ENCODE results near the gene LNX1. TPM values are rescaled to one million over a fixed set of nuclear protein-coding genes. Genes with fewer than 3 reads are reported as not detected.

LNX1 gene
- total and polyA plus RNA-seq, 4 experiments from 2014 or later: 0.44 to 0.78 TPM; not detected in 2

DNA sequence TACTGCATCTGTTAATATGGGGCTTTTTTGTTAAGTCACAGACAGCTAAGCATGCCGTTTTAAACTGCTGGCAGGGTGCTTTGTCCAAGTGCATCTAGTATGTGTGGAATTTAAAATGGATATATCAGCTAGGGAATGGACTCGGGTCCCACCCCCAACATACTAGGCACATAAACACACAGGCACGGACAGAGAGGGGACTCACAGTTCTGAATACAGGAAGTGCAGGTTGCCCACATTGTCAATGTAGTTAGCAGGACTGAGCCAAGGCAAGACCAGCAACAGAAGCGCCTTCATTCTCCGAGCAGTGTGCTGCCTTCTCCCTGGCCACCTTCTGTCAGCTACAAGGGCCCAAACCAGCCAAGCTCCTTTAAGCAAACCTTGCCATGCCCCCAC, 33.6 kb downstream of the LNX1 start:
- H3K36me3 Mint-ChIP-seq: no peaks in the 10 kb centered on the region
- intact Hi-C loops (cut with micrococcal nuclease): no loop called here
- Histone ChIP-seq H3K27me3 (ENCODE audit: insufficient read depth, low read length) (no peaks in the 10 kb centered on the region), H3K9me3 (ENCODE audit: control insufficient read depth in 1 of 2, low read length in 2 of 2) (no peaks in the 10 kb centered on the region), H3K4me1 (ENCODE audit: insufficient read depth, low read length) (no peaks in the 10 kb centered on the region), H3K36me3 (ENCODE audit: insufficient read depth, low read length) (no peaks in the 10 kb centered on the region), H3K27ac (ENCODE audit: low read depth, low read length) (no peak overlapping the region), H3K4me3 (ENCODE audit: low read length in 2 of 2) (no peak overlapping the region)
- ChIA-PET POLR2A (ENCODE audit: partially characterized antibody) (no interaction called here), CTCF (ENCODE audit: partially characterized antibody) (interaction anchor here (0.9 kb wide), 1 partner anchor 11 kb away, joined by 3 read pairs; no protein-coding TSS in a partner anchor)
- no peak overlapping the region for H3K27ac Mint-ChIP-seq
- H3K4me3 Mint-ChIP-seq: no peak overlapping the region
- no peaks in the 10 kb centered on the region for H3K9me3 Mint-ChIP-seq
- H3K4me1 Mint-ChIP-seq: no peaks in the 10 kb centered on the region
- no peak for DNase-seq
- H3K27me3 Mint-ChIP-seq: peaks cover 6 to 13% of the 10 kb centered on the region in 2 donors

DNA sequence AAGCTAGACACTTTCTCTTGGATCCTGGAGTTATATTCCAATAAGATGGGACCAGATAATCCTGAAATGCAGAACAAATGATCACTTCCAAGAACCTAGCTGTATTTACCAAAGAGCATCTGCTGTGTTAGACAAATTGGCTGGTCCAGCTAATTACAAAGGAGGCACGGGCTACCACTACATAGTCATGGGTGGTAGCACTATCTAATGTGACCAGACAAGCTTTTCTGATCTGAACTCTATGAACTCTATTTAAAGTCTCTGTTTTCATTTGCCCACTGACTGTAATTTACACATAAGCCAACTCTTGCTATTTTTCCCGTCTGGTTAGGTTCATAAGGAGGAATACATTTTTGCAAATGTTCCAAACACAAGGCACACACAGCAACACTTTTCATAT, 34.6 kb downstream of the LNX1 start:
- no peak overlapping the region for H3K4me3 Mint-ChIP-seq
- no peaks in the 10 kb centered on the region for H3K4me1 Mint-ChIP-seq
- H3K4me1 ChIP-seq (ENCODE audit: insufficient read depth, low read length): no peaks in the 10 kb centered on the region
- no peak overlapping the region for H3K27ac Mint-ChIP-seq
- peaks cover 0 to 1% (median 0%) of the 10 kb centered on the region in 8 donors for H3K9me3 Mint-ChIP-seq
- H3K36me3 Mint-ChIP-seq: no peaks in the 10 kb centered on the region
- CTCF ChIA-PET (ENCODE audit: partially characterized antibody): no interaction called here
- POLR2A ChIA-PET (ENCODE audit: partially characterized antibody): no interaction called here
- H3K27me3 ChIP-seq (ENCODE audit: insufficient read depth, low read length): no peaks in the 10 kb centered on the region
- intact Hi-C loops (cut with micrococcal nuclease): no loop called here
- no peak overlapping the region for H3K27ac ChIP-seq (ENCODE audit: low read depth, low read length)
- no peak overlapping the region for H3K4me3 ChIP-seq (ENCODE audit: low read length in 2 of 2)
- H3K9me3 ChIP-seq (ENCODE audit: control insufficient read depth in 1 of 2, low read length in 2 of 2): no peaks in the 10 kb centered on the region
- H3K27me3 Mint-ChIP-seq: peaks cover 6 to 13% of the 10 kb centered on the region in 2 donors
- DNase-seq: no peak
- H3K36me3 ChIP-seq (ENCODE audit: insufficient read depth, low read length): no peaks in the 10 kb centered on the region

DNA sequence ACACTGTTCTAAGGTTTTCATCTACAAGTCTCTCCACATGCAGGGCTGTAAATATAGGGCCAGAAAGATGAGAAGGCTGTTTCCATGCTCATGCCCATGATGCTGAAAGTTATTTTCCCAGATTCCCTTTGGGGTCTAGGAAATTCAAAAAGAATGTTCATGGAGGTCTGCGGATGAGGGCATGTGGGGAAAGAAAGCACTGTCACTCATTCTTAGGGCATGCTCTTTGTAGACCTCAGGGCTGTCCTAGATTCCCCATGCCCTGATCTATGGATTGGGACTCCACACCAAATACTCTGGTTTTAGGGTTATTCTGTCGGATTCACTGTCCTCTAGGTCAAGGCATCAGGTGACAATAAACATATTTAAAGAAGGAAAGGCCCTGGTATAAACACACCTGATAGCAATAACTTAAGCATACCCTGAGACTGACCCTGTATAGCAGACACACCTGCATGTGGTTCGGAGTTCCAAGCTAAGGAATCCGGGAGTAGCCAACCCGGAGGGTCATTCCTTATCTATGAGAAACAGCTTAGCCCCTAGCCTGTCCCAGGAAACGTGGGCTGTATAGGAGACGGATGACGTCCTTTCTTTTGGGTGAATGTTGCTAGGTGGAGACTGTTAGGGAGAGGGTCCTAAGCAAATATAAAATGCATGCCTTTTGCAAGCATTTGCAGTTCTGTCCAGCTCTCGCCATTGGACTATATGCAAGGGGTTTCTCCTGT, 37.6 kb downstream of the LNX1 start:
- no peak for DNase-seq
- no peaks in the 10 kb centered on the region for H3K27me3 ChIP-seq (ENCODE audit: insufficient read depth, low read length)
- H3K4me3 ChIP-seq (ENCODE audit: low read length in 2 of 2): no peak overlapping the region
- H3K9me3 ChIP-seq (ENCODE audit: control insufficient read depth in 1 of 2, low read length in 2 of 2): no peaks in the 10 kb centered on the region
- H3K36me3 ChIP-seq (ENCODE audit: insufficient read depth, low read length): no peaks in the 10 kb centered on the region
- no peak overlapping the region for H3K4me3 Mint-ChIP-seq
- CTCF ChIA-PET (ENCODE audit: partially characterized antibody): no interaction called here
- intact Hi-C loops (cut with micrococcal nuclease): no loop called here
- H3K27me3 Mint-ChIP-seq: peaks cover 7% of the 10 kb centered on the region in 2 donors
- POLR2A ChIA-PET (ENCODE audit: partially characterized antibody): no interaction called here
- H3K36me3 Mint-ChIP-seq: no peaks in the 10 kb centered on the region
- peaks cover 0 to 6% (median 2%) of the 10 kb centered on the region in 8 donors for H3K9me3 Mint-ChIP-seq
- no peak overlapping the region for H3K27ac ChIP-seq (ENCODE audit: low read depth, low read length)
- H3K4me1 ChIP-seq (ENCODE audit: insufficient read depth, low read length): no peaks in the 10 kb centered on the region
- H3K4me1 Mint-ChIP-seq: no peaks in the 10 kb centered on the region
- no peak overlapping the region for H3K27ac Mint-ChIP-seq

DNA sequence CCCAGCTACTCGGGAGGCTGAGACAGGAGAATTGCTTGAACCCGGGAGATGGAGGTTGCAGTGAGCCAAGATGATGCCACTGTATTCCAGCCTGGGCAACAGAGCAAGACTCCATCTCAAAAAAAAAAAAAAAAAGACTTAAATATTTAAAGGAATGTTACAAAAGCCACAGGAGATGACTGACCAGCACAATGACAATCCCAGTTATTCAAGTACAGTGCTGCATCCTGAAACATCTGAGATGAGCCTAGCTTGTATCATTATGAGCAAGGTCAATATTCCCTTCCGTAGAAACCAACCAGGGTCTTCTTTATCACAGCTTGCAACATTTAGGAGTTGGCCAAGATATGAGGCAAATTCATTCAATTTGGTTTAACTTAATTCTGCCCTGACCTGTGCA, 38.6 kb downstream of the LNX1 start:
- H3K27ac ChIP-seq (ENCODE audit: low read depth, low read length): no peak overlapping the region
- intact Hi-C loops (cut with micrococcal nuclease): no loop called here
- no peaks in the 10 kb centered on the region for H3K27me3 ChIP-seq (ENCODE audit: insufficient read depth, low read length)
- peaks cover 6% of the 10 kb centered on the region in 2 donors for H3K27me3 Mint-ChIP-seq
- peaks cover 0 to 6% (median 2%) of the 10 kb centered on the region in 8 donors for H3K9me3 Mint-ChIP-seq
- ChIA-PET CTCF (ENCODE audit: partially characterized antibody) (no interaction called here), POLR2A (ENCODE audit: partially characterized antibody) (no interaction called here)
- H3K36me3 Mint-ChIP-seq: no peaks in the 10 kb centered on the region
- no peaks in the 10 kb centered on the region for H3K36me3 ChIP-seq (ENCODE audit: insufficient read depth, low read length)
- H3K4me1 Mint-ChIP-seq: no peaks in the 10 kb centered on the region
- H3K27ac Mint-ChIP-seq: no peak overlapping the region
- no peaks in the 10 kb centered on the region for H3K4me1 ChIP-seq (ENCODE audit: insufficient read depth, low read length)
- no peak overlapping the region for H3K4me3 Mint-ChIP-seq
- no peaks in the 10 kb centered on the region for H3K9me3 ChIP-seq (ENCODE audit: control insufficient read depth in 1 of 2, low read length in 2 of 2)
- H3K4me3 ChIP-seq (ENCODE audit: low read length in 2 of 2): no peak overlapping the region
- no peak for DNase-seq

DNA sequence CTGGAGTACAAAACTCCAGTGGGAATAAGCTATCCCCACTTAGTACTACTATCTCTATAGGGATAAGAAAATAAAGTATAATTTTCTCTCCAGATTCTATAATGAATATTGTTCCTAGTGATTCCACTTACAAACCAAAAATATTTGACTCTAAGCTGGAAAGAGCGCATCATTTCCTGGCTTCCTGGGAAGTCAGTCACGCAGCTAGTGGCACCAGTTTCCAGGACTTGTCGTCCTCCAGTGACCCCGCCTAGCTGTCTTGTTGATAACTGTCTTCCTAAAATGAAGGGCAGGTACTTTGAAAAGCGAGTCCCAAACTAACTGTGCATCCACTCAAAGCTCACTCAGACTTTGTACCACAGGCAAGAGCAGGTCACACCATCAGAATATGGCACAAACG, 39.3 kb downstream of the LNX1 start:
- H3K27me3 ChIP-seq (ENCODE audit: insufficient read depth, low read length): no peaks in the 10 kb centered on the region
- Mint-ChIP-seq H3K36me3 (no peaks in the 10 kb centered on the region), H3K9me3 (peaks cover 0 to 6% (median 2%) of the 10 kb centered on the region in 8 donors), H3K27me3 (peaks cover 6 to 11% of the 10 kb centered on the region in 2 donors), H3K4me1 (no peaks in the 10 kb centered on the region), H3K27ac (no peak overlapping the region), H3K4me3 (no peak overlapping the region)
- H3K36me3 ChIP-seq (ENCODE audit: insufficient read depth, low read length): no peaks in the 10 kb centered on the region
- no peak overlapping the region for H3K27ac ChIP-seq (ENCODE audit: low read depth, low read length)
- no peak overlapping the region for H3K4me3 ChIP-seq (ENCODE audit: low read length in 2 of 2)
- intact Hi-C loops (cut with micrococcal nuclease): no loop called here
- H3K4me1 ChIP-seq (ENCODE audit: insufficient read depth, low read length): no peaks in the 10 kb centered on the region
- no peak for DNase-seq
- H3K9me3 ChIP-seq (ENCODE audit: control insufficient read depth in 1 of 2, low read length in 2 of 2): no peaks in the 10 kb centered on the region
- CTCF ChIA-PET (ENCODE audit: partially characterized antibody): no interaction called here
- POLR2A ChIA-PET (ENCODE audit: partially characterized antibody): no interaction called here

DNA sequence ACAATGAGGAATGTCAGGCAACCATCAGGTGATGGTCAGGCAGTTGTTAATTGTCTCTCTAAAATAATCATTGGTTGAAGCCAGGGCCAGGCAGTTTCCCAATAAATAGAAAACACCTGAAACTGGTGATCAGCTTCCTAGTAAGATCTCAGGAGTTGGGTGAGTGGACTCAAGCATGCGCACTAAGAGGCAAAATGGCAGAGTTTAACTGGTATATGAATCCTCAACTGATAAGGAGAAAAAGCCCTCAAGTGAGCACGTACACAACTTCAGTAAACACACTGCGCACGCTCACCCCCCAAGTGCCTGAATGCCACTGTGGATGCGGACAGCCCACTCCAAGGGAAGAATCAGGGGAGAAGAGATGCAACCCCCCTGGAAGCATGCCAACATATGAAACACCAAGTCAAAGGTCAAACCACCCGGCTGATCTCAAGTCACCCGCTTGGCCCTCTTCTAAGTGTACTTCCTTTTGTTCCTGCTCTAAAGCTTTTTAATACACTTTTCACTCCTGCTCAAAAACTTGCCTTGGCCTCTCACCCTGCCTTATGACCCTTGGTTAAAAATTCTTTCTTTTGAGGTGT, 39.9 kb downstream of the LNX1 start:
- no peaks in the 10 kb centered on the region for H3K4me1 Mint-ChIP-seq
- ChIA-PET CTCF (ENCODE audit: partially characterized antibody) (no interaction called here), POLR2A (ENCODE audit: partially characterized antibody) (no interaction called here)
- intact Hi-C loops (cut with micrococcal nuclease): no loop called here
- H3K4me1 ChIP-seq (ENCODE audit: insufficient read depth, low read length): no peaks in the 10 kb centered on the region
- no peaks in the 10 kb centered on the region for H3K9me3 ChIP-seq (ENCODE audit: control insufficient read depth in 1 of 2, low read length in 2 of 2)
- no peak overlapping the region for H3K4me3 Mint-ChIP-seq
- H3K27ac ChIP-seq (ENCODE audit: low read depth, low read length): no peak overlapping the region
- H3K36me3 Mint-ChIP-seq: no peaks in the 10 kb centered on the region
- no peak overlapping the region for H3K27ac Mint-ChIP-seq
- H3K36me3 ChIP-seq (ENCODE audit: insufficient read depth, low read length): no peaks in the 10 kb centered on the region
- DNase-seq: no peak
- no peaks in the 10 kb centered on the region for H3K27me3 ChIP-seq (ENCODE audit: insufficient read depth, low read length)
- peaks cover 0 to 6% (median 2%) of the 10 kb centered on the region in 8 donors for H3K9me3 Mint-ChIP-seq
- H3K27me3 Mint-ChIP-seq: peaks cover 6 to 13% of the 10 kb centered on the region in 2 donors
- H3K4me3 ChIP-seq (ENCODE audit: low read length in 2 of 2): no peak overlapping the region

DNA sequence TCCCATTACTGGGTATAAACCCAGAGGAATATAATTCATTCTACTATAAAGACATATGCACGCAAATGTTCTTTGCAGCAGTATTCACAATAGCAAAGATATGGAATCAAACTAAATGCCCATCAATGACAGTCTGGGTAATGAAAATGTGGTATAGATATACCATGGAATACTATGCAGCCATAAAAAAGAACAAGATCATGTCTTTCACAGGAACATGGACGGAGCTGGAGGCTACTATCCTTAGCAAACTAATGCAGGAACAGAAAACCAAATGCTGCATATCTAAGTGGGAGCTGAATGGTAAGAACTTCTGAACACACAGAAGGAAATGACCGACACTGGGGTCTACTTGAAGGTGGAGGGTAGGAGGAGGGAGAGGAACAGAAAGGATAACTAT, 42.6 kb downstream of the LNX1 start:
- Mint-ChIP-seq H3K9me3 (peaks cover 0 to 6% (median 2%) of the 10 kb centered on the region in 8 donors), H3K4me3 (no peak overlapping the region), H3K27ac (no peak overlapping the region), H3K4me1 (no peaks in the 10 kb centered on the region), H3K36me3 (no peaks in the 10 kb centered on the region), H3K27me3 (peaks cover 2 to 14% of the 10 kb centered on the region in 2 donors)
- H3K9me3 ChIP-seq (ENCODE audit: control insufficient read depth in 1 of 2, low read length in 2 of 2): no peaks in the 10 kb centered on the region
- ChIA-PET CTCF (ENCODE audit: partially characterized antibody) (no interaction called here), POLR2A (ENCODE audit: partially characterized antibody) (no interaction called here)
- H3K4me1 ChIP-seq (ENCODE audit: insufficient read depth, low read length): no peaks in the 10 kb centered on the region
- intact Hi-C loops (cut with micrococcal nuclease): no loop called here
- no peak overlapping the region for H3K4me3 ChIP-seq (ENCODE audit: low read length in 2 of 2)
- H3K36me3 ChIP-seq (ENCODE audit: insufficient read depth, low read length): no peaks in the 10 kb centered on the region
- DNase-seq: no peak
- H3K27ac ChIP-seq (ENCODE audit: low read depth, low read length): no peak overlapping the region
- no peaks in the 10 kb centered on the region for H3K27me3 ChIP-seq (ENCODE audit: insufficient read depth, low read length)

All from CD4-positive, alpha-beta memory T cell (primary cell).